ENCODE results near the gene TMEM203. TPM values are rescaled to one million over a fixed set of nuclear protein-coding genes. Genes with fewer than 3 reads are reported as not detected.

The TMEM203 gene
- total and polyA plus RNA-seq, 2 of the 13 experiments (the other 11 are each of a cell fraction or from before 2014, with no cell fraction given), result 23.4 to 36.7 TPM

DNA sequence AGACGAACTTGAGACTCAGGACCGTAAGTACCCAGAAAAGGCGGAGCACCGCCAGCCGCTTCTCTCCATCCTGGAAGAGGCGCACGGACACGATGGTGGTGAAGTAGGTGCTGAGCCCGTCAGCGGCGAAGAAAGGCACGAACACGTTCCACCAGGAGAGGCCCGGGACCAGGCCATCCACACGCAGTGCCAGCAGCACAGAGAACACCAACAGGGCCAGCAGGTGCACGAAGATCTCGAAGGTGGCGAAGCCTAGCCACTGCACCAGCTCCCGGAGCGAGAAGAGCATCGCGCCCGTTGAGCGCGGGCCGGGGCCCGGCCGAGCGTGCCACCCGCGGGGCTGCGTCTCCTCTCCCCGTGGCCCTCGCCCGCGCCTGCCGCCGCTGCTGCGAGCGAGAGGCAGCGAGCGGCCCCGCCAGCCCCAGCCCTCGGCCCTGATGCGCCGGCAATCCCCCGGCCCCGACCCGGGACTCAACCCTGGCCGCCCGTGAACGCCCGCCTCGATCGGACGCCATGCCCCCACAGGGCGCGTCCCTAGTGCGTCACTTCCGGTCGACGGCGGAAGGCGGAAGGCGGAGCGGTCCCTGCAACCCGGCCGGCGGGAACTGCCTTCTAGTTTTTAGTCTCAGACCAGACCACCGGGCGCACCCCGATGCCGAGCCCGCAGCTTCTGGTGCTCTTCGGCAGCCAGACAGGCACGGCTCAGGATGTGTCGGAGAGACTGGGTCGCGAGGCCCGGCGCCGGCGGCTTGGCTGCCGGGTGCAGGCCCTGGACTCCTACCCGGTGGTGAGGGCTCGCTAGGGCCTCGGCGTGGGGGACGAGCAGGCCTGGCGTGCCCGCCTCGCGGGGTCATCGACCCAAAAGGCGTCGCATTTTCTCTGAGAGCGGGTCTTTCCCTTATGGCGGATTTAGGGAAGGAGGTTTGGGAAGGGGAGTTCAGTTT is at the start of gene TMEM203, which contains the start of gene NDOR1 (continued):
- TF ChIP-seq, protein P1, sequence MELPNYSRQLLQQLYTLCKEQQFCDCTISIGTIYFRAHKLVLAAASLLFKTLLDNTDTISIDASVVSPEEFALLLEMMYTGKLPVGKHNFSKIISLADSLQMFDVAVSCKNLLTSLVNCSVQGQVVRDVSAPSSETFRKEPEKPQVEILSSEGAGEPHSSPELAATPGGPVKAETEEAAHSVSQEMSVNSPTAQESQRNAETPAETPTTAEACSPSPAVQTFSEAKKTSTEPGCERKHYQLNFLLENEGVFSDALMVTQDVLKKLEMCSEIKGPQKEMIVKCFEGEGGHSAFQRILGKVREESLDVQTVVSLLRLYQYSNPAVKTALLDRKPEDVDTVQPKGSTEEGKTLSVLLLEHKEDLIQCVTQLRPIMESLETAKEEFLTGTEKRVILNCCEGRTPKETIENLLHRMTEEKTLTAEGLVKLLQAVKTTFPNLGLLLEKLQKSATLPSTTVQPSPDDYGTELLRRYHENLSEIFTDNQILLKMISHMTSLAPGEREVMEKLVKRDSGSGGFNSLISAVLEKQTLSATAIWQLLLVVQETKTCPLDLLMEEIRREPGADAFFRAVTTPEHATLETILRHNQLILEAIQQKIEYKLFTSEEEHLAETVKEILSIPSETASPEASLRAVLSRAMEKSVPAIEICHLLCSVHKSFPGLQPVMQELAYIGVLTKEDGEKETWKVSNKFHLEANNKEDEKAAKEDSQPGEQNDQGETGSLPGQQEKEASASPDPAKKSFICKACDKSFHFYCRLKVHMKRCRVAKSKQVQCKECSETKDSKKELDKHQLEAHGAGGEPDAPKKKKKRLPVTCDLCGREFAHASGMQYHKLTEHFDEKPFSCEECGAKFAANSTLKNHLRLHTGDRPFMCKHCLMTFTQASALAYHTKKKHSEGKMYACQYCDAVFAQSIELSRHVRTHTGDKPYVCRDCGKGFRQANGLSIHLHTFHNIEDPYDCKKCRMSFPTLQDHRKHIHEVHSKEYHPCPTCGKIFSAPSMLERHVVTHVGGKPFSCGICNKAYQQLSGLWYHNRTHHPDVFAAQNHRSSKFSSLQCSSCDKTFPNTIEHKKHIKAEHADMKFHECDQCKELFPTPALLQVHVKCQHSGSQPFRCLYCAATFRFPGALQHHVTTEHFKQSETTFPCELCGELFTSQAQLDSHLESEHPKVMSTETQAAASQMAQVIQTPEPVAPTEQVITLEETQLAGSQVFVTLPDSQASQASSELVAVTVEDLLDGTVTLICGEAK (IDR thresholded peaks at IDR 0.05), result peak; percentile 66
- TF ChIP-seq, protein P1 (CRISPR knock-in tag; IDR thresholded peaks at IDR 0.05), result peak; percentile 53; the same call in 1 of the 2 replicates
- TF ChIP-seq ZFP37 (CRISPR knock-in tag; IDR thresholded peaks at IDR 0.05; ENCODE audit: borderline replicate concordance), result no peak
- TF ChIP-seq FOXM1 (CRISPR knock-in tag; IDR thresholded peaks at IDR 0.05), result no peak
- TF ChIP-seq ZNF263 (CRISPR knock-in tag; IDR thresholded peaks at IDR 0.05), result no peak
- no peak for TF ChIP-seq DPF2 (CRISPR knock-in tag; IDR thresholded peaks at IDR 0.05; ENCODE audit: borderline replicate concordance, low read depth)
- peak; percentile 57; the same call in 1 of the 2 replicates for TF ChIP-seq ZNF614 (CRISPR knock-in tag; IDR thresholded peaks at IDR 0.05; ENCODE audit: borderline replicate concordance)
- TF ChIP-seq, protein P2, sequence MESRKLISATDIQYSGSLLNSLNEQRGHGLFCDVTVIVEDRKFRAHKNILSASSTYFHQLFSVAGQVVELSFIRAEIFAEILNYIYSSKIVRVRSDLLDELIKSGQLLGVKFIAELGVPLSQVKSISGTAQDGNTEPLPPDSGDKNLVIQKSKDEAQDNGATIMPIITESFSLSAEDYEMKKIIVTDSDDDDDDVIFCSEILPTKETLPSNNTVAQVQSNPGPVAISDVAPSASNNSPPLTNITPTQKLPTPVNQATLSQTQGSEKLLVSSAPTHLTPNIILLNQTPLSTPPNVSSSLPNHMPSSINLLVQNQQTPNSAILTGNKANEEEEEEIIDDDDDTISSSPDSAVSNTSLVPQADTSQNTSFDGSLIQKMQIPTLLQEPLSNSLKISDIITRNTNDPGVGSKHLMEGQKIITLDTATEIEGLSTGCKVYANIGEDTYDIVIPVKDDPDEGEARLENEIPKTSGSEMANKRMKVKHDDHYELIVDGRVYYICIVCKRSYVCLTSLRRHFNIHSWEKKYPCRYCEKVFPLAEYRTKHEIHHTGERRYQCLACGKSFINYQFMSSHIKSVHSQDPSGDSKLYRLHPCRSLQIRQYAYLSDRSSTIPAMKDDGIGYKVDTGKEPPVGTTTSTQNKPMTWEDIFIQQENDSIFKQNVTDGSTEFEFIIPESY (CRISPR knock-in tag; IDR thresholded peaks at IDR 0.05), result peak; percentile 35; the same call in 1 of the 2 replicates
- peak; percentile 9; the same call in 1 of the 2 replicates for TF ChIP-seq CBFB (CRISPR knock-in tag; IDR thresholded peaks at IDR 0.05)
- TF ChIP-seq, protein P3, sequence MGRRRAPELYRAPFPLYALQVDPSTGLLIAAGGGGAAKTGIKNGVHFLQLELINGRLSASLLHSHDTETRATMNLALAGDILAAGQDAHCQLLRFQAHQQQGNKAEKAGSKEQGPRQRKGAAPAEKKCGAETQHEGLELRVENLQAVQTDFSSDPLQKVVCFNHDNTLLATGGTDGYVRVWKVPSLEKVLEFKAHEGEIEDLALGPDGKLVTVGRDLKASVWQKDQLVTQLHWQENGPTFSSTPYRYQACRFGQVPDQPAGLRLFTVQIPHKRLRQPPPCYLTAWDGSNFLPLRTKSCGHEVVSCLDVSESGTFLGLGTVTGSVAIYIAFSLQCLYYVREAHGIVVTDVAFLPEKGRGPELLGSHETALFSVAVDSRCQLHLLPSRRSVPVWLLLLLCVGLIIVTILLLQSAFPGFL (CRISPR knock-in tag; IDR thresholded peaks at IDR 0.05), result no peak
- TF ChIP-seq, protein P4, sequence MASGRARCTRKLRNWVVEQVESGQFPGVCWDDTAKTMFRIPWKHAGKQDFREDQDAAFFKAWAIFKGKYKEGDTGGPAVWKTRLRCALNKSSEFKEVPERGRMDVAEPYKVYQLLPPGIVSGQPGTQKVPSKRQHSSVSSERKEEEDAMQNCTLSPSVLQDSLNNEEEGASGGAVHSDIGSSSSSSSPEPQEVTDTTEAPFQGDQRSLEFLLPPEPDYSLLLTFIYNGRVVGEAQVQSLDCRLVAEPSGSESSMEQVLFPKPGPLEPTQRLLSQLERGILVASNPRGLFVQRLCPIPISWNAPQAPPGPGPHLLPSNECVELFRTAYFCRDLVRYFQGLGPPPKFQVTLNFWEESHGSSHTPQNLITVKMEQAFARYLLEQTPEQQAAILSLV (CRISPR knock-in tag; IDR thresholded peaks at IDR 0.05; ENCODE audit: borderline replicate concordance), result peak; percentile 67
- no peak for TF ChIP-seq GABPA (IDR thresholded peaks at IDR 0.05; ENCODE audit: low read depth, low read length)
- peak; percentile 95 for TF ChIP-seq GABPA (CRISPR knock-in tag; IDR thresholded peaks at IDR 0.05; ENCODE audit: low read depth)
